NCI-H1105 (cell line): ENCODE data around the gene TFAP2A.
A peak's percentile ranks its signal among the peaks of the same experiment; 100 is the strongest.

Experiments used
- DNase-seq: peaks from one replicate; lab custom pipeline; 2025; lab: John Stamatoyannopoulos, UW

The TFAP2A gene

DNA sequence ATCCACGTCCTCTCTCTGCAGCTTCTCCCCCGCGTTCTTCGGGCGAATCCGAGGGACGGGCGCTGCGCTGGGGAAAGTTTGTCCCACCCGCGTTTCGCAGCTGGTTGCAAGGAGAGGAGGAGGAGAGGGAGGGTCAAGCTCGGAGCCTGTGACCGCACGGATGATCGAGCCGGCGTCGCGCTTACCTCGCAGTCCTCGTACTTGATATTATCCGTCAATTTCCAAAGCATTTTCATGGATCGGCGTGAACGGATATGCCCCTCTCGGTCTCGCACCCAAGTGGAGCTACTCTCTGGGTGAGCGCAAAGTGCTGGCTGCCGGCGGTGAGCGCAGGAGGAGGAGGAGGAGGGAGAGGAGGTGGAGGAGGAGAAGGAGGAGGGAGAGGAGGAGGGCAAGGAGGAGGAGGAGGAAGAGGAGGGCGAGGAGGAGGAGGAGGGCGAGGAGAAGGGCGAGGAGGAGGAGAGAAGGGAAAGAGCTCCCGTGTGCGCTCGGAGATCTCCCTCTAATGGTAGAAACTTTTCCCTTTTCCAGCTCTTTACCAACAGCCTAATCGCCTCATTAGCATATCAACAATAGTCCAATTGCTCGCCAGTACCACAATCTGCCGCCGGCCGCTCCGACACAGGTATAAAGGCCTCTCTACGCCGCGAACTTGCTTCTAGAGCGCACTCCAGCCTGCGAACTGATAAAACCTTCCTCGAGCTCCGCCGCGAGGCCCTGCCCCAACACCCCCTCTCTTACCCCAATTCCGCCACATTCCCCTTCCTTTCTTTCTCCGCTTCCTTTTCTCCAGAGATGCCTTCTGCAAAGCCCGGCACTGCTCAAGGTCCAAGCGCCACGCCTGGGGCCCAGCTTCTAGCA is at the start of gene TFAP2A:
TSS of gene TFAP2A (minus strand) at position 319 of the 861 bp plus-strand sequence. CDS start at position 236, 83 bp downstream.
- no peak for DNase-seq

DNA sequence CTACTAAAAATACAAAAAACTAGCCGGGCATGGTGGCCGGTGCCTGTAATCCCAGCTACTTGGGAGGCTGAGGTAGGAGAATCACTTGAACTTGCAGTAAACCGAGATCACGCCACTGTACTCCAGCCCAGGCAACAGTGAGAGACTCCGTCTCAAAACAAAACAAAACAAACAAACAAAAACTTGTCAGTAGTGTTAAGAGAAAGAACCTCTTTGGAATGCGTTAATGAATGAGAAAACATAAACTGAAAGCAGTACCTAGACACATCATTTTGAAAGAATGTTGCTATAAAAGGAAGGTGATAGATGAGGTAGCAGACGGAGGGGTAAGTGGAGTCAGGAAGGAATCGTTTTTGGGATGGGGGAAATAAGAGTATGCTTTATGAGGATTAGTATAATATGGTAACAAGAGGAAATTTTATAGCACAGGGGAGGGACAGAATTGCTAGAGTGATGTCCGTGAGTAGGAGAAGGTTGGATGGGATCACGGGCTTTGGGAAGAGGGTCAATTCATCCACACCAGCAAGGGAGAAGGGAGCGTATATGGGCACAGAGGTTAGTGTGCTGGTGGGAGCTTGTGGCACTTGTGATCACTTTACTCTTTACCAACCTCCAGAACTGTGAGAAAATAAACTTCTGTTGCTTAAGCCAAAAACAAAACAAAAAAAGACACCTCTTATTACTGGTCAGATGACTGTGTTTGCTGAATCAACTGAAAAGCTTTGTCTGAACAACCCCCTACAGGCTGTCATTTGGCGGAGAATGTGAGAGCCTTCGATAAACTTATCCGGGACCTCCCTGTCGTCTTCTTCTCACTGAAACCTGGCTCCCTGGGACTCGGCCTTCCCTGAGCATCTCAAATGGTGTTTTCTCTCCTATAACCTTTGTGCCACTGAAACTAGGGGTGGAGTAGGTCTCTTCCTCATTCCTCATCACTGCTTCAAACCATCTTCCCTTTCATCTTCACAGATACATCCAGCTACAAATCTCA is 48.9 kb upstream of the TFAP2A start:
- no peak for DNase-seq

DNA sequence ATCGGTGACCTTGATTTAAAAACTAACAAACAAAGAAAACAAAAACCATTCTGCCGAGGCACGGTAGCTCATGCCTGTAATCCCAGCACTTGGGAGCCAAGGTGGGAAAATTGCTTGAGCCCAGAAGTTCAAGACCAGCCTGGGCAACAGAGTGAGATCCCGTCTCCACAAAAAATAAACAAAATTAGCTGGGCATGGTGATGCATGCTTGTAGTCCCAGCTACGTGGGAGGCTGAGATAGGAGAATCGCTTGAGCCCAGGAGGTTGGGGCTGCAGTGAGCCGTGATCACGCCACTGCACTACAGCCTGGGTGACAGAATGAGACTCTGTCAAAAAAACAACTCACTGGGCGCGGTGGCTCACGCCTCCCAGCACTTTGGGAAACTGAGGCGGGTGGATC is 48.2 kb upstream of the TFAP2A start:
- no peak for DNase-seq

DNA sequence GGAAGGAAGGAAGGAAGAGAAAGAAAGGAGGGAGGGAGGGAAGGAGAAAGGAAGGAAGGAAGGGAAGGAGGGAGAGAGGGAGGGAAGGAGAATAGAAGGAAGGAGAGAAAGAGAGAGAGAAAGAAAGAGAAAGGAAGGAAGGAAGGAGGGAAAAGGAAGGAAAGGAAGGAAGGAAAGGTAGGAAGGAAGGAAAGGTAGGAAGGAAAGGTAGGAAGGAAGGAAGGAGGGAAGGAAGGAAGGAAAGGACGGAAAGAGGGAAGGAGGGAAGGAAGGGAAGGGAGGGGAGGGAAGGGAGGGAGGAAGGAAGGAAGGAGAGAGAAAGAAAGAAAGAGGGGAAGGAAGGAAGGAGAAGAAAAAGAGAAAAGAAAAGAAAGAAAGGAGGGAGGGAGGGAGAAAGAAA is 47.0 kb upstream of the TFAP2A start:
- no peak for DNase-seq

DNA sequence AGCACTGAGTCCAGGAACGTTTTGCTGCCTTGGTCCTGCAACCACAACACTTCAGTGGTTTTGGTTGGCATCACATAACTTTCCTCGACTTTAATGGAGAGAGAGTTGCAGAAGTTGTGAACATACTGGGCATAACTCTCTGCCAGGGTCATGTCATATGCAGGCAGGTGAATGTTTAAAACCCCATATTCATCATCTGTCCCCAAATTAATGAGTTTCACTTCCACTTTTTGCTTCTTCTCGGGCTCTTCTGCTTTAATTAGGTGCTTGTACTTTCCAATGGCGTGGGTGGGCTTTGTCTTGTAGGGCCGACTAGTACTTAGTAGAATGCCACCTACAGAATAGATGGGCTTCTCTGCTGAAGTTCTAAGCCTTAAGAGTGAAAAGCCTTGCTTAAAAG is 45.2 kb upstream of the TFAP2A start:
- DNase-seq: no peak

DNA sequence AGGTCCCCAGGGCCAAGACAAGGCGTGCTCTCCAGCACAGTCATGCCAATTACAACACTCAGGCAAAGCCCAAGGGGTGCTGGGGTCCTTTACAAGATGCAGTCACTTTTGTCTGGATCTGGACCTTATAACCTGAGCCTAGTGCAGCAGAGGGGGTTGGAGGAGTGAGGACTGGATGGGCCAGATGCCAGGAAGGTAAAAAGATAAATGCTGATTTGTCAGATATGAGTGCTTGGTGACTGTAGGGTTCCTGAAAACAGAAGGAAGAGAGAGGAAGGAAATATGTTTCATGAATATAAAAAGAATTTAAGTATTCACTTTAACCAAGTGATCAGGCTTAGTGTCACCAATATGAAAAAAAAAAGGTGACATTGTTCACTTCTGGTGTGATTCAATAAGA is 43.4 kb upstream of the TFAP2A start:
- DNase-seq: no peak

DNA sequence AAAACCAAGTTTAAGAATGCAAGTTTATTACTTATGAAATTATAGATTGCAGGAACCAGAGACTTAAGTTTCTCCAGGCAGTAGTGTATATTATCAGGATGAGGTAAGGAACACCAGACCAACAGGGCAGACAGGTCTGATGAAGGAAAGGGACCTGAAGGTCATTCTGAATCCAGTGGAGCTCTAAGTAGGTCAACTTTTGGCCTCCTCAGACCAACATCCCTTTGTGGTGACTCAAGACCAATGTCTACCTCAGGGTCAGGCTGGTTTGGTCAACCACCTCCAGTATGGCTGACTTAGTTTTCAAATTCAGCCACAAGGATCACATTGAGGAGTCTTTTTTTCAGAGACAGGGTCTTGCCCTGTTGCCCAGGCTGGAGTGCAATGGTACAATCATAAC is 38.7 kb upstream of the TFAP2A start:
- no peak for DNase-seq

DNA sequence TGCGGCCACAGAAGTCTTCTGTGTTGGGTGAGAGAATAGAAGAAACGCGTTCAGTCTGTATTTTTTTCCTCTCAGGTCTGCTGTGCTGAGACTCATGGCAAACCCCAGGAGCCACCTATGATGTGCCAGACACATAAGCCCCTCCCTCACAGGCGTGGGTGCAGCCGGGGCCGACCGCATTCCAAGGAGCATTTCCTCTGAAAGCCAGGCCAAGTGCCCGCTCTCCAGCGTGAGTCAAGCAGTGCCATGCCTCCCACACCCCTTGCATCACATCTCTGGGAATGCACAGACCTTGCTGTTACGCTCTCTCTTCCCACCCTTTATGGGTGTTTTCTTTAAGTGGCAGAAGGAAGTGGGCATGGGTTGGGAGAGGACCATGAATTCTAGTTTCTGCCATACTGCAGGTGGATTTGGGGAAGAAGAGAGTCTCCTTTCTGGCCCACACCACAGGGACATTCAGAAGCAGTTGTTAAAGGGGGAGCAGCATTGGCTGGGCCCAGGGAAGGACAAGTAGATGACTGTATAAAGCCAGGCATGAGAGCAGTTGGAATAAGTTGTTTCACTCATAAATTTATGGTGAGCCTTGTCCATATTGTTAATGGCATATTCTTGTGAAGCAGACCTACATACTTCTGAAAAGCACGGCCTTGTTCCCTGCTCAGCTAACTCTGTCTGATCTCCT is 37.1 kb upstream of the TFAP2A start:
- no peak for DNase-seq

DNA sequence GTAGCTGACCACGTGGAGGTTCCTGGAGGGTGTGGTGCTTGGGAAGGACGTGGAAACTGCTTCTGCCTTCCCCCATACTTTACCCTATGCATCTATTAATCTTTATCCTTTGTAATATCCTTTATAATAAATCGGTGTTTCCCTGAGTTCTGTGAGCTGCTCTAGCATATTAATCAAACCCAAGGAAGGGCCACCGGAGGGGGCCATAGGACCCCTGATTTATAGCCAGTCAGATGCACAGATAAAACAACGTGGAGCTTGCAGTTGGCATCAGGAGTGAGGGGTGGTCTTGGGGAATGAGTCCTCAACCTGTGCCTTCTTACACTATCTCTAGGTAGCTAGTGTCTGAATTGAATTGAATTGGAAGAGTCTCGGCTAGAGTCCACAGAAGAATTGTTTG is 36.5 kb upstream of the TFAP2A start:
- DNase-seq: no peak

DNA sequence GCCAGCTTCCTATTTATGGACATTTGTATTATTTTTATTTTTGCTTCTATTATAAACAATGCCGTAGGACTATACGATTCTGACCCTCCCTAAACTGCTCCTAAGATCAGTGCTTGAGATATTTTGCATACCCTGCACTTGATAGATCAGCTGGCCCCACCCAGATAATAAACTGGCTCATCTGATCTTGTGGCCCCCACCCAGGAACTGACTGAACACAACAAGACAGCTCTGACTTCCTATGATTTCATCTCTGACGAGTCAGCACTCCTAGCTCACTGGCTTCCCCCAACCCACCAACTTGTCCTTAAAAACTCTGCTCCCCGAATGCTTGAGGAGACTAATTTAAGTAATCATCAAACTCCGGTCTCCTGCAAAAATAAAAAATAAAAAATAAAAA is 34.9 kb upstream of the TFAP2A start:
- DNase-seq: no peak

DNA sequence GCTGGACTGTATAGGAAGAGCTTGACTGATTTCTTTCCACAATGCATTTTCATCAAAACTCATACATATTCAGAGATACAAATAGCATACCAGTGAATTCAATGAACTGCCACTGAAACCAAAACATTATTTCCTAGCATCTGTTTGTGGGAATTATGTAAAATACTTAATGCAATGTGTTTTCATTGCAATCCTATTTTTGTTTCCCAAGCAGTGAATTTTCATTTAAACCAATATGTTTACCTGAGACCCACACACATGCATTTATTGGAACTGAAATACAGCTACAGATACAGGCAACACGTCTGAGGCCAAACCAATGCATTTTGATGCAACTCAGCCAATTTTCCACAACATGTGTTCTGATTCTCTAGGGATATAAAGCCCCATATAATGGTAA is 33.2 kb upstream of the TFAP2A start:
- no peak for DNase-seq

DNA sequence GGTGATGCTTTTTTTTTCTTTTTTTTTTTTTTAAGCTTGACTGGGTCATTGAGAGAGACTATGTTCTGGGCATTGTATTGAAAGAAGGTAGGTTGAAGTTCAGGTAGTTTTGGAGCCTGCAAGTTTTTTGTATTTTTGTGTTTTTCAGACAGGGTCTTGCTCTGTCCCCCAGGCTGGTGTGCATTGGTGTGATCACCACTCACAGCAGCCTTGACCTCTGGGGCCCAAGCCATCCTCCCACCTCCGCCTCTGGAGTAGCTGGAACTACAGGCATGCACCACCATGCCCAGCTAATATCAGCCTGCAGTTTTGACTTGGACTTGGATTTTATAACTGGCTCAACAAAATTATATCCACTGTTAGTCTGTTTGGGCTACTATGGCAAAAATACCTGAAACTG is 31.7 kb upstream of the TFAP2A start:
- no peak for DNase-seq

DNA sequence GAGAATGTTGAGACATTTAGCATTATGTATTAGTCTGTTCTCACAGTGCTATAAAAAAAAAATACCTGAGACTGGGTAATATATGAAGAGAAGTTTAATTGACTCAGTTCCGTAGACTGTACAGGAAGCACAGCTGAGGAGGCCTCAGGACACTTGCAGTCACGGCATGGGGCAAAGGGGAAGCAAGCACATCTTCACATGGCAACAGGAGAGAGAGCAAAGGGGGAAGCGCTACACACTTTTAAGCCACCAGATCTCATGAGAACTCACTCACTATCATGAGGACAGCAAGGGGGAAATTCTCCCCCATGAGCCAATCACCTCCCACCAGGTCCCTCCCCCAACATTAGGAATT is 26.8 kb upstream of the TFAP2A start:
- DNase-seq: no peak

DNA sequence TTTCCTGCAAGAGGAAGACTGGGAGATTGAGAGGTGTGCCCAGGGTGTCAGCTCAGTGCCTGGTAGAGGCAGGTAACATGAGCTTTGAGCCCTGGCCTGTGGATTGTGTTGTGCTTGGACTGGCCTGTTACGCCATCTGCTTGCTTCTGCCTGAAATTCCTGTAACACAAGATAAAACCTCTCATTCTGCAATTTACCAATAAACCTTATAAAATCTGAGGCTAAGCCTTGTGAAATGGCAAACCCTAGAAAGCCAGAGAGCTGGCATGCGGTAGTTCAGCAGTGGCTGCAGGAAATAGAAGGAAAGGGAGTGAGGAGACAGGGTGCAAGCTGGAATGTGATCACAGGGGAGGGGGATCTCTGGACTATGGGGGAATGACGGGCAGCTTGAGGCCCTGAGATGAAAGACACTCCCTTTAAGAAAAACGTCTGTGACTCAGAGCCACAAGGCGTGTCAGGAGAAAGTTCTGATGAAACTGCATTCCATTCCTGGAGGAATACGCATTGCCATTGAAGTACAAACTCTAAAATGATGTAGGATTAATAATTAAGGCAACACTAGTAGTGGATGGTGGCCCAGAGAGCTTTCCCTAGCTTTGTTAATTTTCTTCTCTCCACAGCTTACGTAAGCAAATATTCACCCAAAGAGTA is 26.3 kb upstream of the TFAP2A start:
- DNase-seq: no peak

DNA sequence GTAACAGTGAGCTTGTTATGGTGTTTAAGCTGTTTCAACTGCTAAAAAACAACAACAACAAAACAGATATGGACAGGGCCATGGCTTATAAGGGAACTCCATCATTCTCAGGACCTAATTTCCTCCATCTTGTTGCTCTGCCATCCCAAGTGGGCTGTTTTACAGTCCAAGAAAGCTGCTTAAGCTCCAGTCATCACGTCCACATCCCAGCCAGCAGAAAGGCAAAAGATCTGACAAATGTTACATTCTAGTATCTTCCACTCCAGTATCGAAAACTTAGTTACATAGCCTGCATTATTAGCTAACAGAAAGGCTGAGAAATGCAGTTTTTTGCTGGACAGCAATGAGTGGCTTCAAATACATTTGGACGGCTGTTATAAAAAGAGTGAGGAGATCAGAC is 23.0 kb upstream of the TFAP2A start:
- DNase-seq: no peak

DNA sequence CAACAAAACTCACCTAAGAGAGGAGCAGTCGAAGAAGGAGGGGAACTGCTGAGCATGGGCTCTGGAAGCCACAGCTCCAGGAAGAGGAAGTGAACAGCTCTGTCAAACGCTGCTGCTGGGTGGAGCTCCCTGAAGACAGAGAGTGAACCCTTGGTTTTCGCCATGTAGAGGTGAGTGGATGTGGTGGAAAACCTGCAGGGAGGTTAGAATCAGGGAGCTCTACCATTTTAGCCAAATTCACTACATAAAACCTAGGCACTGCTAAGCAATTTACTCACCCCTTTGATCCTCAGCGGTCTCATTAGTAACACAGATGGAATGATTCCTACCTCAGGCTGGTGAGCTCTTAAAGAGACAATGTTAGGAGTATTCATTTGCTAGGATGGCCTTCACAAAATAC is 19.4 kb upstream of the TFAP2A start:
- DNase-seq: no peak

DNA sequence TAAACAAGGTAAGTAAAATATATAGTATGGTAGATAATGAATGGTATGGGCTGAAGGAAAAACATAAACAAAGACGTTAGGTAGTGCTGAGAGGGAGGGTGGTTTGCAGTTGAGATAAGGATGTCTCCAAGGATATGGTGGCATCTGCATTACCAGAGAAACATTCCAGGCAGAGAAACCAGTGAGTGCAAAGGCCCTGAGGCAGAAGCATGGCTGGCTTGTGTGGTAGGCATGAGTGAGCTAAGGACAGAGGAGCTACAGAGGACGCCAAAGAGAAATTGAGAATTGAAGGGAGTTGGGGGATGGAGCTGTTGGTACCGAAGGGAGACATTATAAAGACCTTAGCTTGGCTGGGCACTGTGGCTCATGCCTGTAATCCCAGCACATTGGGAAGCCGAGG is 18.4 kb upstream of the TFAP2A start:
- no peak for DNase-seq

DNA sequence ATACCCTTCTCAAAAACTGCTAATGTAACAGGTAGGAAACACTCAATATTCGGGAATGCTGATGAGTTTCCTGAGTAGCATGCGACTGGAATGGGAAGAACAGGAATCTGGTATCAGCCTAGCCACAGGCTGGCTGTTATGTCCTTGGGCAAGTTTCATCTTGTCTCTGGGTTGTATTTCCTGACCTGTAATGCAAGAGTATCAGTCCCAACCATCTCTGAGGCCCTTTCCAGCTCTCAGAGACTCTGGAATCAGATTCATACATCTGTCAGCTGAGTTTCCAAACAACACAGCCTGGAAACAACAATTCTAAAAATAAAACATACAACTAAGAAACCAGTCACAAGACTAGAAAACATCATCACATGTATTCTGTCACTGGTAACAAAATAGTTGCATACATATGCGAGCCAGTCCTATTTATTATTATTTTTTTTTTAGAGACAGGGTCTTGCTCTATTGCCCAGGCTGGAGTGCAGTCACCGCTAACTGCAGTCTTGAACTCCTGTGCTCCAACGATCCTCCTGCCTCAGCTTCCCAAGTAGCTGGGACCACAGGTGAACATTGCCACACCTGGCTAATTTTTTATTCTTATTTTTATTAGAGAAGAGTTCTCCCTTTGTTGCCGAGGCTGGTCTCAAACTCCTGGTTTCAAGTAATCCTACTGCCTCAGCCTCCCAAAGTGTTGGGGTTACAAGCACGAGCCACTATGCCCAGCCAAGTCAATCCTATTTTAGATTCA is 16.7 kb upstream of the TFAP2A start:
- no peak for DNase-seq

DNA sequence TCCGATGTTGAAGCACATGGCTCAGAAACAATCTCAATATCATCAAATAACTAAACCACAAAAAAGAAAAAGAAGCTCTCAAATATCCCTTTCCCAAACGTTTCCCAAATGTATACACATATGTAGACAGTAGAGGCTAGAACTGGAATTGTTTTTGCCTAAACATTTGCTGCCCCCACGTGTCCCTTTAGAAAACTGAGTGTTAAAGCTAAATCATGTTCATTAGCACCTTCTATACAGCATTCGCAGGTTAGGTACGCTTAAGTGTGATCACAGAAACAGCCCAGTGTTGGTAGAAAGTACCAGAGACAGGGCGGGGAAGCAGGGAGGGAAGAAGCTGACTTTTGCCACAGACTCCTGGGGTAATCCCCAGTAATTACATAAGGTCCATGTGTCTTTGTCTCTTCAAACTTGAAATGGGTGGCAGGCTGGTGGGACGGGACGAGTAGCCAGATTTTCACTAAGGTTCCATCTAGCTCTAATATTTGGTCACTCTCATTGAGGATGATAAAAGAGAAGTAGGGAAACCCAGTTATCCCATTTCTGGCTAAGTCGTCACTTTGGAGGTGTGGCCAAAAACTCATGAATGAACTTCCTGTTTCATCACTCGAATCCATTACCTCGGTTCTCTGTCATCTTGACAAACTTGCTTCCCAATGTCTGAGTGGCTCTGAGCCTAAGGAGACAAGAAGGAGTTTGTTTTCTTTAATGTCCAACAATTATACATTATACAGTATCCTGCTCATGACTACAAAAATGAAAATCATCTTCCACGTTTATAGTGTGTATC is 15.0 kb upstream of the TFAP2A start:
- peak; percentile 46 for DNase-seq

DNA sequence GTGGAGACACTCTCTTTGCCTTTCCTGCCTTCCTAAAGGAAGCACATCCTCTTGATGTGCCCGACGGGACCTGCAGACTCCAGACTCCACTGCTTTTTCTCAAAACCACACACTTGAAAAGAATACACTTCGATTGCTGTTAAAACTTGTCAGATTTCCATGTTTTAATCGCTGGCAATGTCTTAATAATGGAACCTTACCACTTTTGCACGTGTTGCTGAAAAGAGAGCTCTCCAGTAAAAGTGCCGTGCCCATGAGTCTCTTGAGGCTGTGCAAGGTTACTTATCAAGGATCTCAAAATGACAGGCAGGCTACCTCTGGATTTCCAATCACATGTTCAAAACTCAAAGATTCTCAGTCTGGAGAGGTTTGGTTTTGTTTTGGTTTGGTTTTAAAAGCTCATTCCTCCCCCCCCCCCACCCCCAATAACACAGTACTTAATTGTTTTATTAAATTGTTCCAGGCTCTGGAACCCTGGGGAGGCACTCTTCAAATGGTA is 12.0 kb upstream of the TFAP2A start:
- no peak for DNase-seq
